Common myeloid progenitor, CD34-positive (primary cell): ENCODE results near the gene TAC3.
A peak's percentile ranks its signal among the peaks of the same experiment; 100 is the strongest.
"Not testable (repeated sequence)": the region's sequence is repeated elsewhere in the genome, so short reads cannot be mapped to it uniquely, and the experiment has no call there.

ENCODE experiments used
- CTCF ChIA-PET: fragments of 350-600 bp; sonication (Branson Sonifier 250); formaldehyde crosslinking; loops from one replicate; lab custom pipeline; 2021; ENCODE audit warnings: antibody characterized with exemption; lab: Charles Lee
- POLR2A ChIA-PET: fragments of 350-600 bp; sonication (Branson Sonifier 250); formaldehyde crosslinking; loops from one replicate; lab custom pipeline; 2021; ENCODE audit warnings: antibody characterized with exemption; lab: Charles Lee
- DNase-seq, 3 donors: peaks; one replicate each; pipeline versions ENCODE4 v3.0.0 to v3.0.0-alpha.2; 2013
- H3K27ac ChIP-seq, 2 experiments: 1 replicate in 1 of 2; 2 replicates in 1 of 2; pipeline ENCODE4 v1.7.0; 2013; ENCODE audit warnings: inconsistent platforms in 2 of 2, low read length in 2 of 2, mild to moderate bottlenecking in 2 of 2, low read depth in 1 of 2, moderate library complexity in 1 of 2; ENCODE audit not compliant: severe bottlenecking in 2 of 2, insufficient read depth in 1 of 2, poor library complexity in 1 of 2
- H3K27me3 ChIP-seq, 5 experiments: replicated peaks in 2 of 5; 1 replicate in 3 of 5; 2 replicates in 2 of 5; pipeline versions ENCODE4 v1.6.1 to v1.7.0; 2013; ENCODE audit warnings: low read length in 4 of 5, mild to moderate bottlenecking in 2 of 5, moderate library complexity in 2 of 5, inconsistent platforms in 1 of 5; ENCODE audit not compliant: insufficient read depth in 5 of 5, control insufficient read depth in 4 of 5
- H3K36me3 ChIP-seq, 4 experiments: 1 replicate in 2 of 4; 2 replicates in 2 of 4; pipeline versions ENCODE4 v1.6.1 to v1.7.0; 2013; ENCODE audit warnings: low read length in 3 of 4, control low read depth in 1 of 4, mild to moderate bottlenecking in 1 of 4; ENCODE audit not compliant: control insufficient read depth in 4 of 4, insufficient read depth in 4 of 4
- H3K4me1 ChIP-seq, 4 experiments: 1 replicate in 3 of 4; 2 replicates in 1 of 4; pipeline versions ENCODE4 v1.6.1 to v1.7.1; 2013; ENCODE audit warnings: low read length in 3 of 4, mild to moderate bottlenecking in 3 of 4, control low read depth in 1 of 4, inconsistent platforms in 1 of 4, moderate library complexity in 1 of 4; ENCODE audit not compliant: control insufficient read depth in 4 of 4, insufficient read depth in 4 of 4; ENCODE audit errors: control extremely low read depth in 1 of 4
- H3K4me3 ChIP-seq, 7 experiments: 1 replicate in 4 of 7; 2 replicates in 3 of 7; pipeline versions ENCODE4 v1.5.1 to v1.7.0; 2013; ENCODE audit warnings: mild to moderate bottlenecking in 7 of 7, low read length in 6 of 7, moderate library complexity in 6 of 7, inconsistent platforms in 2 of 7, low read depth in 2 of 7, control low read depth in 1 of 7; ENCODE audit not compliant: insufficient read depth in 4 of 7, control insufficient read depth in 1 of 7; ENCODE audit errors: extremely low read depth in 1 of 7
- H3K9me3 ChIP-seq, 5 experiments: 1 replicate in 4 of 5; 2 replicates in 1 of 5; pipeline versions ENCODE4 v1.6.1 to v1.7.1; 2013; ENCODE audit warnings: low read length in 4 of 5, mild to moderate bottlenecking in 2 of 5, inconsistent platforms in 1 of 5, low read depth in 1 of 5, moderate library complexity in 1 of 5; ENCODE audit not compliant: control insufficient read depth in 4 of 5, insufficient read depth in 2 of 5; ENCODE audit errors: control extremely low read depth in 1 of 5
- WGBS: methylation state at CpG from one replicate; pipeline ENCODE4 v1.1.5; 2013; ENCODE audit not compliant: insufficient coverage; 5-methylcytosine and 5-hydroxymethylcytosine counted together

The TAC3 gene

GRCh38 chr12:56989861-56990610, 26.3 kb downstream of the TAC3 start:
- 76% methylated on average over 2 of the region's 7 CpGs for WGBS
- Histone ChIP-seq H3K36me3 (peaks cover 0 to under 1% (median 0%) of the 10 kb centered on the region in 4 experiments), H3K4me1 (peaks cover 5 to 55% (median 41%) of the 10 kb centered on the region in 4 experiments), H3K4me3 (no peak overlapping the region), H3K9me3 (no peaks in the 10 kb centered on the region), H3K27ac (no peak overlapping the region), H3K27me3 (no peaks in the 10 kb centered on the region)
- ChIA-PET POLR2A (no interaction called here), CTCF (interaction anchor here (0.6 to 2.5 kb wide), 5 partner anchors 11 to 502 kb away, joined by 3 to 17 read pairs (median 3); partner anchors contain the start of gene GLS2)
- no peak for DNase-seq

GRCh38 chr12:56988207-56988739, 28.1 kb downstream of the TAC3 start:
- peak; percentile 69 to 91 (median 89) for DNase-seq
- Histone ChIP-seq H3K4me1 (peaks cover 5 to 55% (median 41%) of the 10 kb centered on the region in 4 experiments), H3K27ac (no peak overlapping the region), H3K27me3 (no peaks in the 10 kb centered on the region), H3K4me3 (peak overlapping the region in 2 of 7 experiments; percentile 1 to 28), H3K9me3 (no peaks in the 10 kb centered on the region), H3K36me3 (no peaks in the 10 kb centered on the region)
- POLR2A ChIA-PET: interaction anchor here (0.7 to 1.1 kb wide), 3 partner anchors 13 to 148 kb away, joined by 3 to 5 read pairs (median 3); no protein-coding TSS in a partner anchor
- WGBS: 0% methylated on average over 1 of the region's 5 CpGs
- CTCF ChIA-PET: interaction anchor here (0.7 to 3.6 kb wide), 18 partner anchors 9 to 234 kb away, joined by 3 to 63 read pairs (median 3); partner anchors contain the start of gene ZBTB39

- H3K4me1 ChIP-seq: peaks cover 5 to 55% (median 40%) of the 10 kb centered on the region in 4 experiments
These were observed 28.7 kb downstream of the TAC3 start for GRCh38 chr12:56987551-56988053.

GRCh38 chr12:56987011-56987410, 29.3 kb downstream of the TAC3 start:
- Histone ChIP-seq H3K4me1 (peaks cover 5 to 50% (median 39%) of the 10 kb centered on the region in 4 experiments), H3K27me3 (no peaks in the 10 kb centered on the region), H3K36me3 (no peaks in the 10 kb centered on the region), H3K9me3 (no peaks in the 10 kb centered on the region), H3K27ac (no peak overlapping the region), H3K4me3 (peak overlapping the region in 2 of 7 experiments; percentile 20 to 54)
- no peak for DNase-seq
- ChIA-PET POLR2A (no interaction called here), CTCF (interaction anchor here (0.6 to 3.6 kb wide), 11 partner anchors 10 to 233 kb away, joined by 3 to 63 read pairs (median 9); partner anchors contain the start of genes HSD17B6 and ZBTB39)

More at GRCh38 chr12:56987551-56988053, 28.7 kb downstream of the TAC3 start:
- POLR2A ChIA-PET: interaction anchor here (0.7 kb wide), 1 partner anchor 147 kb away, joined by 3 read pairs; no protein-coding TSS in a partner anchor
- Histone ChIP-seq H3K36me3 (no peaks in the 10 kb centered on the region), H3K9me3 (no peaks in the 10 kb centered on the region), H3K27ac (no peak overlapping the region), H3K4me3 (peak overlapping the region in 3 of 7 experiments; percentile 14 to 54 (median 20)), H3K27me3 (no peaks in the 10 kb centered on the region)
- 13% methylated on average over 9 of the region's 11 CpGs for WGBS
- CTCF ChIA-PET: interaction anchor here (0.7 to 3.6 kb wide), 13 partner anchors 9 to 234 kb away, joined by 3 to 63 read pairs (median 6); partner anchors contain the start of genes HSD17B6 and ZBTB39
- DNase-seq: peak; percentile 61 to 69 (median 68)

GRCh38 chr12:56985714-56986113, 30.6 kb downstream of the TAC3 start:
- 84% methylated on average over 3 of the region's 6 CpGs for WGBS
- H3K27me3 ChIP-seq, H3K27ac ChIP-seq, H3K4me3 ChIP-seq, H3K9me3 ChIP-seq, DNase-seq, POLR2A ChIA-PET, H3K36me3 ChIP-seq: not testable (repeated sequence)
- CTCF ChIA-PET: interaction anchor here (0.6 to 3.6 kb wide), 6 partner anchors 9 to 223 kb away, joined by 3 to 63 read pairs (median 6); partner anchors contain the start of genes HSD17B6 and ZBTB39
- H3K4me1 ChIP-seq: peaks cover 3 to 37% (median 26%) of the 10 kb centered on the region in 4 experiments

GRCh38 chr12:56983386-56983785, 32.9 kb downstream of the TAC3 start:
- H3K9me3 ChIP-seq: no peaks in the 10 kb centered on the region
- H3K27ac ChIP-seq: no peak overlapping the region
- ChIA-PET CTCF (no interaction called here), POLR2A (no interaction called here)
- no peak for DNase-seq
- H3K27me3 ChIP-seq: no peaks in the 10 kb centered on the region
- WGBS: 100% methylated on average over 2 of the region's 4 CpGs
- peaks cover 0 to 19% (median 19%) of the 10 kb centered on the region in 4 experiments for H3K4me1 ChIP-seq
- H3K36me3 ChIP-seq: no peaks in the 10 kb centered on the region
- no peak overlapping the region for H3K4me3 ChIP-seq
